ENCODE results near the gene NAT8. TPM values are rescaled to one million over a fixed set of nuclear protein-coding genes. Genes with fewer than 3 reads are reported as not detected.
"Not testable (repeated sequence)": the region's sequence is repeated elsewhere in the genome, so short reads cannot be mapped to it uniquely, and the experiment has no call there.

Gene NAT8
- total RNA-seq, 4 donors from 2014 or later: 0.31 TPM; not detected in 3

DNA sequence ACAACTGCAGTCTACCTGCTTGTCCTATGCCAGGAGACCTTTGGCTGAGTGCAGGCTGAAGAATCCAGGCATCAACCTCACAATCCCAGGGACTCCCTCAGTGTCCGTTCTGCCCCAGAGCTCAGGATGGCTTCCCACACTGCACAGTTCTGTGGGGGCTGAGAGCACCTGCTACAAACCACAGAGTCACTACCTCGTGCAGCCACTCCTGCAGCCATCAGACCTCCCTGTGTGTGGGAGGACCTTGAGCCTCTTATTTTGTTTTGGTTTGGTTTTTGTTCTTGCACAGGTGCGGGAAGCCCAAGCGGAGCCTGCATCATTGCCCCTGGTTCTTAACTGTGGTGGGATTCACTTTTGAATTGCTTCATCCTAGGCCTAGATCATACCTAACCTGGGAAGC lies 31.0 kb downstream of the NAT8 start:
- Histone ChIP-seq H3K4me3 (no peak overlapping the region), H3K36me3 (no peaks in the 10 kb centered on the region), H3K9me3 (no peaks in the 10 kb centered on the region), H3K27me3 (no peaks in the 10 kb centered on the region), H3K4me1 (no peaks in the 10 kb centered on the region), H3K27ac (no peak overlapping the region)
- DNase-seq: no peak
- no peak for ATAC-seq
- in situ Hi-C loops (cut with MboI; ENCODE audit: low sequenced_read_pairs in 4 of 4): loop anchor here in 1 of 4 donors (10.0 kb wide), 1 partner anchor 84 kb away; no protein-coding TSS in a partner anchor
- intact Hi-C loops (cut with DNase I; ENCODE audit: low total_unique reads): no loop called here
- no peak for TF ChIP-seq POLR2A (IDR thresholded peaks at IDR 0.05)
- TF ChIP-seq, protein P1, sequence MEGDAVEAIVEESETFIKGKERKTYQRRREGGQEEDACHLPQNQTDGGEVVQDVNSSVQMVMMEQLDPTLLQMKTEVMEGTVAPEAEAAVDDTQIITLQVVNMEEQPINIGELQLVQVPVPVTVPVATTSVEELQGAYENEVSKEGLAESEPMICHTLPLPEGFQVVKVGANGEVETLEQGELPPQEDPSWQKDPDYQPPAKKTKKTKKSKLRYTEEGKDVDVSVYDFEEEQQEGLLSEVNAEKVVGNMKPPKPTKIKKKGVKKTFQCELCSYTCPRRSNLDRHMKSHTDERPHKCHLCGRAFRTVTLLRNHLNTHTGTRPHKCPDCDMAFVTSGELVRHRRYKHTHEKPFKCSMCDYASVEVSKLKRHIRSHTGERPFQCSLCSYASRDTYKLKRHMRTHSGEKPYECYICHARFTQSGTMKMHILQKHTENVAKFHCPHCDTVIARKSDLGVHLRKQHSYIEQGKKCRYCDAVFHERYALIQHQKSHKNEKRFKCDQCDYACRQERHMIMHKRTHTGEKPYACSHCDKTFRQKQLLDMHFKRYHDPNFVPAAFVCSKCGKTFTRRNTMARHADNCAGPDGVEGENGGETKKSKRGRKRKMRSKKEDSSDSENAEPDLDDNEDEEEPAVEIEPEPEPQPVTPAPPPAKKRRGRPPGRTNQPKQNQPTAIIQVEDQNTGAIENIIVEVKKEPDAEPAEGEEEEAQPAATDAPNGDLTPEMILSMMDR (IDR thresholded peaks at IDR 0.05 in 4 of 5, conservative IDR thresholded peaks at IDR 0.05 in 1 of 5): no peak

DNA sequence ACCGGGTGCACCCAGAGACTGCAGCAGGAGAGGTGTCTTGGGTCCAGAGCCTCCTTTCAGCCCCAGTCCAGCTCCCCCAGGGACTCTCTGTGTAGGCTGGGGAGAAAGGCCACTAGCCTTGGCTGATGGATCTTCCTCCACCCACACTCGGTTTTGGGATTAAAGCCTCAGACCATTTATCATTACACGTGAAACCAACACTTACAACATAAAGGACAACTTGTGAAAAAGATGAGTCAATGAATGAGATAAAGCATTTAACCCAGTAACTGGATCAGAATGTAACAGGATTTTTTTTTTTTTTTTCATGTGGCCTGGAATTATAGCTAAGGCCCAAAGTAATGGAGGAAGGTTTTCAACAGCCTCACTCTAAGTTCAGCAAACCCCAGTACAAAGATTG lies 32.1 kb downstream of the NAT8 start:
- in situ Hi-C loops (cut with MboI; ENCODE audit: low sequenced_read_pairs in 4 of 4) (loop anchor here in 1 of 4 donors (10.0 kb wide), 1 partner anchor 85 kb away; no protein-coding TSS in a partner anchor), intact Hi-C loops (cut with DNase I; ENCODE audit: low total_unique reads) (no loop called here)
- H3K27ac ChIP-seq: no peak overlapping the region
- no peaks in the 10 kb centered on the region for H3K4me1 ChIP-seq
- H3K27me3 ChIP-seq: no peaks in the 10 kb centered on the region
- no peaks in the 10 kb centered on the region for H3K36me3 ChIP-seq
- TF ChIP-seq POLR2A (IDR thresholded peaks at IDR 0.05): no peak
- TF ChIP-seq, protein P1 (IDR thresholded peaks at IDR 0.05 in 4 of 5, conservative IDR thresholded peaks at IDR 0.05 in 1 of 5): no peak
- no peak for ATAC-seq
- H3K4me3 ChIP-seq: no peak overlapping the region
- DNase-seq: no peak
- no peaks in the 10 kb centered on the region for H3K9me3 ChIP-seq

DNA sequence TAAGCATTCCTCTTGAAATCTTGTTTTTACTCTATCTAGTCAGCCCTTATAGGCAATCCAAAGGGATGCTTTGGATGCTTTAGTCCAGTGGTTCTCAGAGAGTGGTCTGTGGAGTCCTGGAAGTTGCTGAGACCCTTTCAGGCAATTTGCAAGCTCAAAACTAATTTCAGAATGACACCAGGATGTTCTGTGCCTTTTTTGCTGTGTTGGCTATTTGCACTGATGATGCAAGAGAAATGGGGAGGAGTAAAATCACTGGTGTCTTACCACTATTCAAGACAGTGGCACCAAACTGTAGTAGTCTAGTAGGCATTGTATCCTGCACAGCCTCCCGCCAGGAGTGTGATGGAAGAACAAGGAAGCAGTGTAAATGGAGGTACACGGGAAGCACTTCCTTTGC lies 37.6 kb downstream of the NAT8 start:
- H3K9me3 ChIP-seq; DNase-seq; H3K27me3 ChIP-seq; H3K4me3 ChIP-seq; intact Hi-C loops (cut with DNase I; ENCODE audit: low total_unique reads); ATAC-seq; H3K27ac ChIP-seq; in situ Hi-C loops (cut with MboI; ENCODE audit: low sequenced_read_pairs in 4 of 4); H3K4me1 ChIP-seq: not testable (repeated sequence)
- H3K36me3 ChIP-seq: peaks cover 4 to 38% of the 10 kb centered on the region in 2 donors

DNA sequence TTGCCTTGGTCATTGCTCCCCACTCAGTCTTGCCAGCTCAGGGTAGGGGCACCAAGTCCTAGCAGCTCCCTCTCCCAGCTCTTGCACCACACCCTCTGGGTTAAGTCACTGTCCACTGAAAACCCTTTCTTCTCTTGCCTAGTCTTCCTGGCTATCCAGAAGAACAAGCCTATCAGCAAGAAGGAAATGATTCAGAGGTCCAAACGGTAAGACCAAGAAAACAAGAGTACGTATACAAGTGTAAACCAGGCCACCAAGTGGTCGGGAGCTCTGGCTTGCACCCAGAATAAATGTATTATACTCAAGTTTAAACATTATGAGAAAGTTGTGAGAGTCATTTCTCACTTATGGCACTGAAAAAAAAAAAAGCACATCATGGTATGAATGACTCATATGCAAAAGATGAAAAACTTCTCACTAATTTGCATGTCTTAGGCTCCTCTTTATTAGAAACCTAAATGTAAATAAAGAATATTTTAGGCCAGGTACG lies 39.1 kb downstream of the NAT8 start:
- H3K27me3 ChIP-seq; DNase-seq; H3K27ac ChIP-seq; in situ Hi-C loops (cut with MboI; ENCODE audit: low sequenced_read_pairs in 4 of 4); intact Hi-C loops (cut with DNase I; ENCODE audit: low total_unique reads); H3K4me3 ChIP-seq; H3K9me3 ChIP-seq; H3K4me1 ChIP-seq; ATAC-seq: not testable (repeated sequence)
- H3K36me3 ChIP-seq: peaks cover 4 to 38% of the 10 kb centered on the region in 2 donors

DNA sequence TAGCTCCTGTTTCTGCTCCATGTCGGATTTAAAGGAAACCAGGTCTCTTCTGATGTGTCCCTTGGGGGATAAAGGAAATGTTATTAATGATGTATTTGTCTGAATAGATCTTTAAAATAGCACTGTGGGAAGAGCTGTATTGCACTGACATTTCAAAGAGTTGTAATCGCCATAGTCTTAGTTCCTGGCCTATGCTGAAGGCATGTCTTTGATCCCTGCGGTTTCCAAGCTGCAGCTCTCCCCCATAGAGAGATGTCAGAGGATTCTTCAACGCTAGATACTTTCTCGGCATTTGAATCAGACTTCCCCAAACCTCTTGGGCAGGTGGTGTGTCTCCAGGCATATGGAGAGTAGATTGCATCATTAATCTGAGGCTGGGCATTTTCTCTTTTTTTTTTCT lies 40.4 kb downstream of the NAT8 start:
- in situ Hi-C loops (cut with MboI; ENCODE audit: low sequenced_read_pairs in 4 of 4): no loop called here
- ATAC-seq (no peak), DNase-seq (no peak)
- TF ChIP-seq, protein P1 (IDR thresholded peaks at IDR 0.05 in 4 of 5, conservative IDR thresholded peaks at IDR 0.05 in 1 of 5): no peak
- TF ChIP-seq POLR2A (IDR thresholded peaks at IDR 0.05): no peak
- intact Hi-C loops (cut with DNase I; ENCODE audit: low total_unique reads): no loop called here
- no peaks in the 10 kb centered on the region for H3K4me1 ChIP-seq
- H3K9me3 ChIP-seq: no peaks in the 10 kb centered on the region
- H3K27ac ChIP-seq: no peak overlapping the region
- H3K4me3 ChIP-seq: no peak overlapping the region
- H3K27me3 ChIP-seq: no peaks in the 10 kb centered on the region
- H3K36me3 ChIP-seq: peaks cover 4 to 38% of the 10 kb centered on the region in 2 donors

DNA sequence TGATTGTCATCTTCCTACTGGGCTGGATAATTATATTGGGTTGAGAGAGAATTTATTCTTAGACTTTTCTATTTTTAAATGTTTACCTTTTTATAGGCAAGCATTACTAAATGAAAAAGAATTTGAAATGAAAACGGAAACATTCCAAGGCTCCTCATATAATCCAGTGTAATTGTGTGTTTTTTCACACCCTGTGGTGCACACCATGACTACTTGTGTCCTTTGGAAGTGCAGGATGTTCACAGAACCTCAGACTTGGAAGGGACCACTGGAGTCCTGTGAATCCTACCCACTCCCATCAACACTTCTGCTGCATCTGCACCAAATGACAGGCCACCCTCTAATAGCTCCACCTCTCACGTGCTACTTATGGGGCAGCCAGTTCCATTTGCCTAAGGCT lies 48.0 kb downstream of the NAT8 start:
- no peaks in the 10 kb centered on the region for H3K36me3 ChIP-seq
- no peak for TF ChIP-seq POLR2A (IDR thresholded peaks at IDR 0.05)
- TF ChIP-seq, protein P1 (IDR thresholded peaks at IDR 0.05 in 4 of 5, conservative IDR thresholded peaks at IDR 0.05 in 1 of 5): no peak
- no peaks in the 10 kb centered on the region for H3K27me3 ChIP-seq
- no peak overlapping the region for H3K4me3 ChIP-seq
- no peak overlapping the region for H3K27ac ChIP-seq
- no peaks in the 10 kb centered on the region for H3K9me3 ChIP-seq
- DNase-seq (no peak), ATAC-seq (no peak)
- no peaks in the 10 kb centered on the region for H3K4me1 ChIP-seq
- intact Hi-C loops (cut with DNase I; ENCODE audit: low total_unique reads) (no loop called here), in situ Hi-C loops (cut with MboI; ENCODE audit: low sequenced_read_pairs in 4 of 4) (no loop called here)

Measured in gastrocnemius medialis (tissue), 4 donors.